Globus pallidus (tissue), 1 donor: ENCODE data around the gene SERPINB6.
"Not testable (repeated sequence)": the region's sequence is repeated elsewhere in the genome, so short reads cannot be mapped to it uniquely, and the experiment has no call there.

Experiments
- DNase-seq: peaks from one replicate; pipeline ENCODE4 v3.0.0-alpha.2; 2015; ENCODE audit warnings: low spot score

Gene SERPINB6

DNA sequence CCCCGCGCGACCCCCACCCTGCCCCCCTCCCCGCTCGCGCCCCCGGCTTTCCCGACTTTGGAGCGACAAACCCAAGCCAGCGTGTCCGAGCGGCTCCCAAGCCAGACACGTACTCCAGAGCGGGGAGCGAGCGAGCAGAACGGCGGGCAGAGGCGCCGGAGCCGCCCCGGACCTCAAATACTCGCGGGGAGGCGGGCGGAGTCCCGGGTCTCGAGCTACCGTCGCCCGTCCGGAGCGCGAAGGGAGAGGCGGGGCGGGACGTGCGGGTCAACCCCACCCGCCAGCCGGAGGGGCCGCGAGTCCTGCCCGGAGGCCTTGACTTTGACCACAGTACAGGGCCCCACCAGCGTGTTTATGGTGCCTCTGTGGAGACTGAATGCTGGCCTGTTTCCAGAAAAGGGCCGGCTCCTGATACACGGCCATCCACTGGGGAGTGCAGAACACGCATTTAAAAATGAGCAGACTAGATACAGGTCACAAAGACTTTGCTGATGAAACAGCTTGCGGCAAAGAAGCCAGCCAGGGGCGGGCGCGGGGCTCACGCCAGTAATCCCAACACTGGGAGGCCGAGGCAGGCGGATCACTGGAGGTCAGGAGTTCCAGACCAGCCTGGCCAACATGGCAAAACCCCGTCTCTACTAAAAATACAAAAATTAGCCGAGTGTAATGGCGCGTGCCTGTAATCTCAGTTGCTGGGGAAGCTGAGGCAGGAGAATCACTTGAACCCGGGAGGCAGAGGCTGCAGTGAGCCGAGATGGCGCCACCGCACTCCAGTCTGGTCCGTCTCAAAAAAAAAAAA lies at the start of gene SERPINB6:
SERPINB6 (minus strand) TSS at position 148 of the 799 bp plus-strand sequence. CDS start 12,235 bp downstream, outside the sequence.
- DNase-seq: peak; percentile 84

DNA sequence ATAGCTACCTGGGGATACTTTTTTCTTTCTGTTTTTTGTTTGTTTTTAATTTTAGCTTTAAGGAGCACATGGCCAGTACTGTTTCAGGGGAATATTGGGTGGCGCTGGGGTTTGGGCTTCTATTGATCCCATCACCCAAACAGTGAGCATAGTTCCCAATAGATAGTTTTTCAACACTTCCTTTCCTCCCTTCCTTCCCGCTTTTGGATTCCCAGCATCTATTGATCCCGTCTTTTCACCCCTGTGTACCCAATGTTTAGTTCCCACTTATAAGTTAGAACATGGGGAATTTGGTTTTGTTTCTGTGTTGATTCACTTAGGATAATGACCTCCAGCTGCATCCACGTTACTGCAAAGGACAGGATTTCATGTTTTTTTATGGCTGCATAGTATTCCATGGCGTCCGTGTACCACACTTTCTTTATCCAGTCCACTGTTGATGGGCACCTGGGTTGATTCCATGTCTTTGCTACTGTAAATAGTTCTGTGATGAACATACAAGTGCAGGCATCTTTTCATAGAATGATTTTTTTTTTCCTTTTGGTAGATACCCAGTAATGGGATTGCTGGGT lies 48.5 kb upstream of the SERPINB6 start:
- no peak for DNase-seq

DNA sequence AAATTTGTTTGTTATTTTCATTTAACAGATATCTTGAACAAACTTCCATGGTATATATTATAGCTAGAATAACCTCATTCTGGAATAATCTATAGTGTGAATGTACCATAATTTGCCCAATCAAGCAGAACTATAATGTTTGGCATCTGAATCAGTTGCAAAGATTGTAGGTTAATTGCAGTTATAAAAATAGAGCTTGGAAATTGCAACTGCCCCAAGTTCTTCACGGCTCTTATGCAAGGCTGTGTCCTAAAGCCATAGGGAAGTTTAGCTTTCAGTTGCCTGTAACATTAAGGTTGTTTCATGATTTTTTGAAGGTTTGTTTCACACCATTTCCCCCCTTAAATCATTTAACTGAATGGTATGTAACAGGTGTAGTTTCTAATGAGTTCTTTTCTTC lies 47.7 kb upstream of the SERPINB6 start:
- DNase-seq: no peak

DNA sequence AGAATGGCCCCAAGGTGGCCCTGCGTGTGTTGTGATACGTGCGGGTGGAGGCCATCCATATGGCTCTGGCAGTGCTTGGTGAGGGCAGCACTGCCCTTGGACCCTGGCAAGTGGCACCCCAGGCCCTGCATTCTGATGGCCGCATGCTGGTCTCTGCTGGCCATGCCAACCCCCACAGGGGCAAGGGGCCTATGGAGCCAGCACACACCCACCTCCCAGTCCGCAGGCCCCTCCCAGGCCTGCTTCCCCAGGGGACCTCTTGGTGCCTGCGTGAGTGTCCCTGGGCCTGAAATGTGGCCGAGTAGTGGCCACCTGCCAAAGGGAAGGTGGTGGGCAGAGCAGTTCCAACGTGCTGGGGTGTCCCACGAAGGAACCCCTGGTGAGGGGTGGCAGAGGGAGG lies 45.9 kb upstream of the SERPINB6 start:
- no peak for DNase-seq

DNA sequence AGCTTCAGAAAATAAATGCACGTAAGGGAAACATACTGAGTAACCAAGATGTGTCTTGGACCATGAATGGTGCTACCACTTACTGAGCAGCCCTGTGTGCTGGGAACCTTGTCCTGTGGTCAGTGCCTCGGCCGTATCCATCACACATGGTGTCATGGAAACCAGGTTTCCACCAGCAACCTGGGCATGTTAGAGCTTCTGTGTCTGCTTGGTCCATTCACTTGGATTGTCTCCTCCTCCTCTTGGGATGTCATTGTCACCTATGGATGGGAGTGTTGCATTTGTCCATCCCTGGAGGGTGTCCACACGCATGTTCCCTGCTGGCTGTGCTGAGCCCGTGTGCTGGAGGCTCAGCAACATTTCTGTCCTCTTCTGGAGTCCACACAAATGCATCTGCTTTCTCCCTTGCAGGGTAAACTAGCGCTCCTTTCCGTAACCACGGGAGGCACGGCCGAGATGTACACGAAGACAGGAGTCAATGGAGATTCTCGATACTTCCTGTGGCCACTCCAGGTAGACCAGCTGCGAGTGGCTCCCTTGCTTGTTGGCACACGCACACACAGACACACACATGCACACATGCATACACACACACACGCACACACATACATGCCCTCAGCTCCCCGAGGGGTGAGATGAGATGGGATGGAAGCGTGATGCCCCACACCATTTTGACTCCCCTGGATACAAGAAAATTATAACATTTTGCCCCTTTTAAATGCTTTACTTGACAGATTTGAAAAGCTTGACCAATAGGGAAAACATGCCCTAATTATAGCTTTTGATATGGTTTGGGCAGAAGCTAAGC lies 45.3 kb upstream of the SERPINB6 start:
- DNase-seq: no peak

DNA sequence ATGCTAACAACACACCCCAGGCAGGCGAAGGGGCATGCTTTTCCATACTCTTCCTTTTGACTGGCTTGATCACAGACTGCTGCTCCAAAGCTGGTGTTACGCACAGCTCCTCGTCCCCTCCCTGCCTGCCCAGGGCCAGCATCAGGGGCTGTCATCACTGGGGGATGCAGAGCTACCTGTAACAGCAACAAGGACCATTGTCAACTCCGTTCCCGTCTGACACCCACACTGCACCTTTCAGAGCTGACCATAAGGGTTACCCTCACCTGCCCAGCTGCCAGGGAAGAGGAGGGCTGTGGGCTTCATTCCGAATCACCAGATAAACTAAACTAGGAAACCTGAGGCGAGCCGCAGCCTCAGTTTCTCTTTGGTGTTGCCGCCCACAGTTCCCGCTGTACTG lies 43.8 kb upstream of the SERPINB6 start:
- DNase-seq: no peak

DNA sequence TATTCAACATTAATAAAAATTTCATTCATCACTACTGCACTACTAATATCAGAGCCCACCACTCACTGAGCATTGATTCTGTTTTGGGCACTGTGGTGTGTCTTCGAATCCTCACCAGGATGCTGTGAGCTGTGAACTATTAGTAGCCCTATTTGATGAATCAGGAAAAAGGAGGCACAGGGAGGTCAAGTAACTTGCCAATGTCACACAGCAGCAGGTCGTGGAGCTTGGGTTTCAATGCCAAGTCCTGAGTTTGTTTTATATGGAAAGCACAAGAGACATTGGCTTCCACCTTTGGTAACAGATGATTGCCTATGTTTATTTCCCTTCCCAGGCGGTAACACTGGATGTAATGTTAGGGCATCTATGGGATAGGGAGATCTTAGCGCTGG lies 43.3 kb upstream of the SERPINB6 start:
- DNase-seq: no peak

DNA sequence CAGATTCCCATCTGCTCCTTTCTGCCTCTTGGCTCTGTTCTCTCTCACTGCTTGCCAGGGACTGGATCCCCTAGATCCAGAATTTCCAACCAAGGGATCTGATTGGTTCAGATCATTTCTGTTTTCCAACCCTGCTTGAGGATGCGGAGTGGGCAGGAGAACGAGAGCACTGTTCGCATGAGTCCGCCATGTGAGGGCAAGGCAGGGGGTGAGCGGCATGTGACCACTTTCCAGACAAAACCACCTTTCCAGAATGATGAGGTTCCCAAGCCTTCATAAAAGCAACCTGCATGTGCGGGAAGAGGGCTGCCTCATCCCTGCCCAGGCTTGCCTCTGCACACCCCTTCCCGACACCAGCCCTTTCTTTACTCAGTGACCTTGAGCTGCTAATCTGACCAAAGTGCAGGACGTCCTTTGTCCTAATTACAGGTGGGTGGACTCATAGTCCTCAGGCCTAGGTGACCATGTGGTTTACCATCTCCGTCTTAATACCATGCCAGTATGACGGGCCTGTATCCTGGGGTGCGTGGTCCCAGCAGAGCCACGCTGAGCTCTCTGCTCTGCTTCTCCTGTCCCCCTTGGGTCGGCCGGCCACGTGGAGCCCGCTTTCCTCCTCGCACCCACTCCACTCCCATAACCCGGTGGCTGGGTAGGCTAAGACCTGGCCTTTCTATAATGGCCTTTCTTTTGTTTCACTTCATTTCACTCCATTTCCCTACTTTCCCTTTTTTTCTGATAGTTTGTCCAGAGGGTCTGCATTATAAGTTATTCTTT lies 42.7 kb upstream of the SERPINB6 start:
- DNase-seq: no peak

DNA sequence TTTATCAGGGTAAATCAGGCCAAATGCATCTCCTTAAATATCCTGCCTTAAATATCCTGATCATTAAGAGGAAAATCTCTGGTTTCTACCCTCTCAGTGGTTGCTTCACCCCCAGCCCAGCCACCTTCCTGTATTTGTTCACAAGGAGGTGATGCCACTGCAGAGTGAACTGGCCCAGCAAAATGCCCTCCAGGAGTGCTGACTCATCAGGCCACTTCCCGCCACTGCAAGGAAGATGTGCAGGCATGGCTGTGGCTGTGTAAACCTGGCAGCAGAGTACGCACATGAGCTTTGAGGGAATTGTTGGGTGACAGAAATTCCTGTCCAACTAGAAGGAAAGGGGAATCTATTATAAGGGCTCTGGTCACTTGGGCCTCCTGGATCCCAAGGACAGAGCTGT lies 42.1 kb upstream of the SERPINB6 start:
- no peak for DNase-seq

DNA sequence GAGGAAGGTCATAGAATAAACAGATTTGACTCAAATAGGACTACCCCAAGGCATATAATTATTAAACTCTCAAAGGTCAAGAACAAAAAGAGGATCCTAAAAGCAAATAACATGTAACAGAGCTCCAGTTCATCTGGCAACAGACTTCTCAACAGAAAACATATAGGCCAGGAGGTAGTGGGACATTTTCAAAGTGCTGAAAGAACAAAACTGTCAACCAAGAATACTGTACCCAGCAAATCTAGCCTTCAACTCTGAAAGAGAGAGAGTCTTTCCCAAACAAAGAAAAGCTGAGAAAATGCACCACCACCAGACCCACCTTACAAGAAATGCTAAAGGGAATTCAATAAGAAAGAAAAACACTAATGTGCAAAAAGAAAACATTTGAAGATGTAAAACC lies 40.2 kb upstream of the SERPINB6 start:
- DNase-seq: no peak

DNA sequence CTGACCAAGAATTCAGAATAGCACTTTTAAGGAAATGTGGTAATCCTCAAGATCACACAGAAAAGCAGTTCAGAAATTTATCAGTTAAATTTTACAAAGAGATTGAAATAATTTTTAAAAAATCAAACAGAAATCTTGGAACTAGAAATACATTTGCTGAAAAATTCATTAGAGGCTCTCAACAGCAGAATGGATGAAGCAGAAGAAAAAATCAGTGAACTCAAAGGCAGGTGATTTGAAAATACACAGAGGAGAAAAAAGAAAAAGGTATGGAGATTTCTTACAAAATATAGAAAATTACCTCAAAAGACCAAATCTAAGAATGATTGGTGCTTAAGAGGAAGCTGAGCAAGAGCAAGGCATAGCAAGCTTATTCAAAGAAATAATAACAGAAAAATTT lies 39.8 kb upstream of the SERPINB6 start:
- no peak for DNase-seq

DNA sequence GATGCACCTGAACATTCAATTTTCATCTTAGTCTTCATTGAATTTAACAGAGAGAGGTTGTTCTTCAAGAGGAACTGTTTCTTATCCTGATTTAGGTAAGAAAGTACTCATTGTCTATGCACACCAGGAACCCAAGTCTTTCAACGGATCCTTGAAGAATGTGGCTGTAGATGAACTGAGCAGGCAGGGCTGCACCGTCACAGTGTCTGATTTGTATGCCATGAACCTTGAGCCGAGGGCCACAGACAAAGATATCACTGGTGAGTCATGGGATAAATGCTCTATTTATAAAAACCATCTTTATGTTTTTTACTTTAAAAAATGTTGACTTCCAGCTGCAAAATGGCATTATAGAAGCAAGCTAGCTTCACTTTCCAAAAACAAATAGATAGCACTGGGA lies 38.6 kb upstream of the SERPINB6 start:
- DNase-seq: no peak

DNA sequence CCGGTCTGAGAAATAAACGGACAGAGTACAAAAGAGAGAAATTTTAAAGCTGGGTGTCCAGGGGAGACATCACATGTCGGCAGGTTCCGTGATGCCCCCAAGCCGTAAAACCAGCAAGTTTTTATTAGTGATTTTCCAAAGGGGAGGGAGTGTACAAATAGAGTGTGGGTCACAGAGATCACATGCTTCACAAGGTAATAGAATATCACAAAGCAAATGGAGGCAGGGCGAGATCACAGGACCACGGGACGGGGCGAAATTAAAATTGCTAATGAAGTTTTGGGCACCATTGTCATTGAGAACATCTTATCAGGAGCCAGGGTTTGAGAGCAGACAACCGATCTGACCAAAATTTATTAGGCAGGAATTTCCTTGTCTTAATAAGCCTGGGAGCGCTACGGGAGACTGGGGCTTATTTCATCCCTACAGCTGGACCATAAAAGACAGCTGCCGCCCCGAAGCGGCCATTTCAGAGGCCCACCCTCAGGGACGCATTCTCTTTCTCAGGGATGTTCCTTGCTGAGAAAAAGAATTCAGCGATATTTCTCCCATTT lies 37.4 kb upstream of the SERPINB6 start:
- DNase-seq: not testable (repeated sequence)

DNA sequence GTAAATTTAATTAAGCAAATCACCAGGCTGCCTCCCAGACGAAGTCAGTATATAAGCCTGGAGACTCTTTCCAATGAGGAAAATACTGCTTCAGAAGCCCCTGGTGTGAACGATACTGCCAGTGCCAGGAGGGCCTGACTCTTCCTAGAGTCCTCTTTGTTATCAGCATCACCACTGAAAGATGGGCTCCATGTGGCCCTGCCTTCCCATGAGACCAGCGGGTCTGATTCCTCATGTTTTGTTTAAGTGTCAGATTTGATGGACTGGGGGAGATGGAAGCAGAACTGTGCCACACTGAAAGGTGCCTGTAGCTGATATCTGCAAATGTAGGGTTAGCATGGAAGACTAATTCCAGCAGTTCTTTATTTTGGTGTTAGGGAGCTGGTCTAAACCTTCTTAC lies 36.2 kb upstream of the SERPINB6 start:
- DNase-seq: no peak

DNA sequence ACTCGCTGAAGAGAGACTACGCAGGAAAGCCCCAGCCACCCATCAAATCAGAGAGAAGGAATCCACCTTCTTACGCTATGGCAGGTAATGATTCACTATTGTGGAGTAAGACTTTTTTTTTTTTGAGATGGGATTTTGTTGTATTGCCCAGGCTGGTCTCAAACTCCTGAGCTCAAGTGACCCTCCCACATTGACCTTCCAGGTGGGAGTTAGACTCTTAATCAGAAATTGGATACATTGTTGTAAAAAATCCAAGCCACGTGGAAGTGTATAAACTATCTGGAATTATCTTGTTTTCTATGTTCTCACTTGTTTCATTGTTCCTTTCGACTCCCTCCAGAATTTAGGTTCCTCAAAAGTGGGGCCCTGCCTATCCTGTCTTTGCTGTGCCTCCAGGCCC lies 35.1 kb upstream of the SERPINB6 start:
- DNase-seq: no peak

DNA sequence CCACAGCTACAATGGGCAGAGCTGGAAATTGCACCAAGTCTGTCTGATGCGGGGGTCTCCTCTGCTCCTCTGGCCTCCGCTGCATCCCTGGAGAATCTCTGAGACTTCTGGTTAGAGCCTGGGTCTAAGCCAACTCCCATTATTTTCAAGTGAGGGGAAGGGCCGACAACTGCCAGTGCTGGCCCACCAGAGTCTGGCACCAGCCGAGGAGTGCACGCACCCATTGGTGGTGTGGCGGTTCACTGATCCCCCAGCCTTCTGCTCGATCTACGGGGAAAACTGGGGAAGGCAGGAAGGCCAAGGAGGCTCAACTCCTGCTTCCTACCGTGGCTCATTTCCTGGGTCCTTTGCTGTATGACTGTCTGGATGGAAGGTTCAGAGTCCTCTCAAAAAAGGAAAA lies 34.5 kb upstream of the SERPINB6 start:
- DNase-seq: no peak

DNA sequence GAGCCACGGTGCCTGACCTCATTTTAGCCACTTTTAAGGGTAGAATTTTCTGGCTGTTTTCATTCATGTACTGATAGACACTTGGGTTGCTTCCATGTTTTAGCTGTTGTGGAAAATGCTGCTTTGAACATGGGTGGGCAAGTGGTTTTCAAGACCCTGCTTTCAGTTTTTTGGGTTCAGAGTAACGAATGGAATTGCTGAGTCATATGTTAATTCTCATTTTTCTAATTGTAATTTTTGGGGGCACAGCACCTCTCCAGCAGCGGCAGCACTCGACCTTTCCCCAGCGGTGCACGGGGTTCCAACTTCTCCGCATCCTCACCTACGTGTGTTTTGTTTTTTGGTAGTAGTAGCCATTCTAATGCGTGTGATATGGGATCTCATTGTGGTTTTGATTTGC lies 33.7 kb upstream of the SERPINB6 start:
- DNase-seq: no peak

DNA sequence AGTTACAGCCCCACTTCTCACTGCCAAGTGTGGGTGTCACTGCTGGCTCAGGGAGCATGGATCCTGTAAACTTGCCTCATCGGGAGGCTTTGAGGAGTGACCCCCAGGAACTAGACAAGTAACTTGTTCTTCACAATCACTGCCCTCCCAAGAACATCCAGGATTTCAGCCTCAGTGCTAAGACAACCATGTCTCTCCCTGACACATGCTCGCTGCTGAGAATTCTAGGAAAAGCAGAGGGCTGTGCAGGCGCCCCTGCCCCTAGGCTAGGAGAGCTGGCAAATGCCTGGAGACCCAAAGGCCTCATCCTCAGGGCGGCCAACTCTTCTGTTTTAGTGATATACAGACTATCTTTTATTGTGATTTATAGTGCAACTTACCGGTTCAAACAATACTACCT lies 31.9 kb upstream of the SERPINB6 start:
- DNase-seq: not testable (repeated sequence)

DNA sequence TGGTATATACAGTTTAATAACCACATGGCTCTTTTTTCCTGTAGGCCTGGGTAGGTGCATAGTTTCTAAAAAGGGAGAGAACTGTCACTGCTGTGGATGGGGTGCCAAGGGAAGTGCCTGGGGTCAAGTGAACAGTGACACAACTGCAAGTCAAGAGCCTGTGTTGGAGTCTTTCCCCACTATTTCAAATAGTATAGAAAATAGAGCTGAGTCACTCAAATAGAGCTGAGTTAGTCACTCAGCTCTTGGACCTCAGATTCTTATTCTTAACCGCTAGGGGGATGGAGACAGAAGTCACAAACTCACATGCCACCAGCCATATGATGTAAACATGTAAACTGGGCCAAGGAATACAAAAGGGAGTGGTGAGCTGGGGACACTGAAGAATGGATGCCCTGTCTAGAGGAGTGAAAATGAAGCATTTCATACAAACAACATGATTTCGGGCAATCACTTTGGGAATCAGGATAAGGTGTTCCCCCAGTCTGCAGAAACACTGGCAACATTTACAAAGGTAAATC lies 30.5 kb upstream of the SERPINB6 start:
- peak; percentile 61 for DNase-seq

DNA sequence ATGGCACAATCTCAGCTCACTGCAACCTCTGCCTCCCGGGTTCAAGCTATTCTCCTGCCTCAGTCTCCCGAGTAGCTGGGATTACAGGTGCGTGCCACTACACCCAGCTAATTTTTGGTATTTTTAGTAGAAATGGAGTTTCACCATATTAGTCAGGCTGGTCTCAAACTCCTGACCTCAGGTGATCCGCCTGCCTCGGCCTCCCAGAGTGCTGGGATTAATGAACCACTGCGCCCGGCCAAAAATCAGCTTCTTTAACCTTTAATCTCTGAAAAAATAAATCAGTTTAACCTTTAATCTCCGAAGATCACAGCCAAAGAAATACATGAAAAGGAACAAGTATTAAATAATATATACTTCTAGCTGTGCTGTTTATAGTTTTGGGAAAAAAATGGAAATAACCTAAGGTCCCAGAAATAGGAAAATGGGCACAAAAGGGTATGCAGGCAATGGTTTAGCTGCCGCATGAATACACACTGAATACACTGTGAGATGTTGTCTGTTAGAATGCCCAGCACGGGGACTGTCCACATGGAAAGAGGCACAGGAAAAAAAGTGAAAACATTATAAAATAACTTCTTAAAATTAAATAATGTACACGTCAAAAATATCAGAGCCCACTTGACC lies 29.9 kb upstream of the SERPINB6 start:
- DNase-seq: no peak
